ENCODE results near the gene KDM4C. TPM values are rescaled to one million over a fixed set of nuclear protein-coding genes. Genes with fewer than 3 reads are reported as not detected.

Gene KDM4C
- total RNA-seq, 1 donor from 2014 or later: 16.5 TPM

DNA sequence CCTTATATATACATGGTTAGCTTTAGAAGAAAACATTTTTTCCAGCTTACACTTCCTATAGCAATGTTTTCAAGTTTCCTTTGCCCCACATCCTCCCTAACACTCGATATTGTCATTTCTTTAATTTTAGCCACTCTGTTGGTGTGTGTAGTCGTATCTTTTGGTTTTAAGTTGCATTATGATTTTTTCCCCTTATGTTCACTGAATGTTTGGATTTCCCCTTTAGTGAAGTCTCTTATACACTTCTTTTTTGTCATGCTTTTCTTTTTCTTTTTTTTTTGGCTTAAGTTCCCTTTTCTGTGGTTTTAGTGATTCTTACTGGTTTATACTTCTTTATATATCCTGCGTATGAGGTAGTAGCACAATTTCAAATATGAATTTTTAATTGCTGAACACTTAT is 58.8 kb downstream of the KDM4C start:
- no peak overlapping the region for H3K27ac Mint-ChIP-seq
- H3K27me3 Mint-ChIP-seq: no peaks in the 10 kb centered on the region
- H3K9me3 Mint-ChIP-seq: peaks cover 4% of the 10 kb centered on the region
- DNase-seq (ENCODE audit: extremely low spot score, unreplicated experiment): no peak
- no peak overlapping the region for H3K4me3 Mint-ChIP-seq
- no peaks in the 10 kb centered on the region for H3K36me3 Mint-ChIP-seq
- TF ChIP-seq CTCF (conservative IDR thresholded peaks at IDR 0.05): no peak
- H3K4me1 Mint-ChIP-seq (ENCODE audit: unreplicated experiment): peaks cover 6% of the 10 kb centered on the region

GRCh38 chr9:6818292-6818922 is 60.6 kb downstream of the KDM4C start:
- no peaks in the 10 kb centered on the region for H3K36me3 Mint-ChIP-seq
- no peak for TF ChIP-seq CTCF (conservative IDR thresholded peaks at IDR 0.05)

DNA sequence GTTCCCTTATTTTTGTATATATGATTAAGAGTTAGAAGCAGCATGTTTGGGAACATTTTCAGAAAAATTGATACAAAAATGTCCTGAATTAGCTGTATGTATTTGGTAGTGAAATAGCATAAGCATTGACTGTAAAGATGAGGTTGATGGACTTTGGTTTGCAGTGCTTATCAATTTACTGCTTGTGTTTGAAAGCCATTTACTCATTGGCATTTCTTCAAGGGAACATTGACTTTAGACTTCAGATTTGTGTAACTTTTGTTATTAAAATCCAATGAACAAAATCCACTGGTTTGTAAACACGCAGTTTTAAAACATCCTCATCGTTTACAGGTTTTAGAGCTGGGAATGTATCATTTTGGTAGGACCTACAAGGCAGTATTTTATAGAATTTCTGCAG is 61.3 kb downstream of the KDM4C start:
- Mint-ChIP-seq H3K27me3 (no peaks in the 10 kb centered on the region), H3K4me1 (ENCODE audit: unreplicated experiment) (peaks cover 6% of the 10 kb centered on the region), H3K27ac (no peak overlapping the region), H3K4me3 (no peak overlapping the region), H3K36me3 (no peaks in the 10 kb centered on the region), H3K9me3 (peaks cover 4% of the 10 kb centered on the region)
- no peak for TF ChIP-seq CTCF (conservative IDR thresholded peaks at IDR 0.05)
- no peak for DNase-seq (ENCODE audit: extremely low spot score, unreplicated experiment)

More at GRCh38 chr9:6818292-6818922, 60.6 kb downstream of the KDM4C start:
- Mint-ChIP-seq H3K27me3 (no peaks in the 10 kb centered on the region), H3K27ac (no peak overlapping the region), H3K4me3 (no peak overlapping the region), H3K4me1 (ENCODE audit: unreplicated experiment) (peaks cover 6% of the 10 kb centered on the region), H3K9me3 (peaks cover 4% of the 10 kb centered on the region)
- no peak for DNase-seq (ENCODE audit: extremely low spot score, unreplicated experiment)

- Mint-ChIP-seq H3K4me1 (ENCODE audit: unreplicated experiment) (peaks cover 6% of the 10 kb centered on the region), H3K27me3 (no peaks in the 10 kb centered on the region), H3K4me3 (no peak overlapping the region), H3K9me3 (peaks cover 4% of the 10 kb centered on the region), H3K27ac (no peak overlapping the region), H3K36me3 (no peaks in the 10 kb centered on the region)
- no peak for DNase-seq (ENCODE audit: extremely low spot score, unreplicated experiment)
- no peak for TF ChIP-seq CTCF (conservative IDR thresholded peaks at IDR 0.05)
Observed at GRCh38 chr9:6819529-6819928, 61.8 kb downstream of the KDM4C start.

DNA sequence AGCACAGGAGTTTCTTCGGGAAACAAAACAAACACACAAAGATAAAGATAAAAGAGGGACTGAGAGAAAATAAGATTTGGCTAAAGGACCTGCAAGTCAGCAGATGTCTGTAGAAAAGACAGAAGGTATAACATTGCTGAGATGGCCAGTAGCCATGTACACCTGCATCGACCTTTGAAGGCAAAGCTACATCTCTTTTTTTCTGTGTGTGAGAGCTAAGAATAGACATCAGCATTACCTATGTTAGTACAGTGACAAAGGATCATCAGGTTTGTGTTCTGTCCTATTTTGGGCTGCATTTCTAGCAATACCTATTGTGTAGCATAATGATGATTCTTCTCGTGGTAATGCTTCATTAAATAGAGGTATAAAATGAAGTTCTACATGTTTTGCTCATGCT is 64.9 kb downstream of the KDM4C start:
- no peak overlapping the region for H3K4me3 Mint-ChIP-seq
- H3K27ac Mint-ChIP-seq: no peak overlapping the region
- H3K27me3 Mint-ChIP-seq: no peaks in the 10 kb centered on the region
- no peak for DNase-seq (ENCODE audit: extremely low spot score, unreplicated experiment)
- H3K4me1 Mint-ChIP-seq (ENCODE audit: unreplicated experiment): peaks cover 12% of the 10 kb centered on the region
- TF ChIP-seq CTCF (conservative IDR thresholded peaks at IDR 0.05): no peak
- H3K9me3 Mint-ChIP-seq: peaks cover 4% of the 10 kb centered on the region
- peaks cover 5% of the 10 kb centered on the region for H3K36me3 Mint-ChIP-seq
